ENCODE measurements around the gene APOL3.
"Not testable (repeated sequence)": the region's sequence is repeated elsewhere in the genome, so short reads cannot be mapped to it uniquely, and the experiment has no call there.

The APOL3 gene

DNA sequence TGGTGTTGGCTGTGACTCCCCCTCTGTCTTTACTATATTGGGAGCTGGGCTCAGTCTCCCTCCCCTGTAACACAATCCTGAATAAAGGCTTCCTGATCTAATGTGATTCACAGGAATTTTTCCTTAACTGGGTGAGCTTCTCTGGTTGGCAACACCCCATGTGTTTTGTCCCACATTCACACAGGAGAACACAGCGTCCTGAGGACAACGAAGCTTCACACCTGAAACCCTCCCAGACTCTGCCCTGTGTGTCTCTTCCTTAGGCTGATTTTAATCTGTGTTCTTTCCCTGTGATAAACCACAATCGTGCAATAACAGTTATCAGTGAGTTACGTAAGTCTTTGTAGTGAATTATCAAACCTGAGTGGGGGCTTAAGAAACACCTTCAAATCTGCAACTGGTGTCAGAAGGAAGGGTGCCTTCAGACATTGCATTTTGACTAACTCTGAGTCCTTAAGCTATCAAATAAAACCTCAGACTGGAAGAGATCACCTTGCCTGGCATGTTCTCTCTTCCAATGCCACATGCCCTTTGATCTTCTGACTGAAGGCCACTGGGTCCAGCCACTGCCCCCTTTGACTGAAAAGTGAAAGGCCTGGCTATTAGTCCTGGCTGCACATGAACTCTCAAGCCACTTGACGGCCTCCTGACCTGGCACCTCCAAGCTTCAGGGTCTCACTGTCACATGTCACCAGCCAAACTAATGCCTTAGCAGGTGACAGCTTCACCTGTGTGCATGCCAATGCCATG is 17.3 kb downstream of the APOL3 start:
- DNase-seq (ENCODE audit: low spot score), result no peak
- no peak overlapping the region for H3K4me3 ChIP-seq
- TF ChIP-seq CTCF (IDR thresholded peaks at IDR 0.05), result no peak
- H3K27ac ChIP-seq, result no peak overlapping the region

DNA sequence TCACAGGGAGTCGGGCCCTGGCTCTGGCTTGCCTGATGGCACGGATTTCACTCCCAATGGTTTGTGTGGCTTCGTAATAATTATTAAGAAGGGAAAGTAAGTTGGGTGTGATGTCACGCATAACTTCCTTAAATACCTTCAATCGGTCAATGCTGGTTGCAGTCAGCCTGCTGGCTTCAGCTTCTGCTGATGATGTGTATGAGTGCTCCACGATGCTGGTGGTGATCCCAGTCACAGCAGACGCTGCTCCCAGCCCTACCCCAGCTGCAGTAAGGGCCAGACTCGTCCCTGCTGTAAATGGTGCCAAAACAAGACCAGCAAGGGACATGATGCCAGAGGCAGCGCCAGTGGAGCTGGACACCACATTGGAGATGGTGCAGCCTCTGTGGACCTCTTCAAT is 19.1 kb downstream of the APOL3 start:
- Histone ChIP-seq H3K27ac (no peak overlapping the region), H3K4me3 (no peak overlapping the region)
- DNase-seq (ENCODE audit: low spot score), result no peak
- no peak for TF ChIP-seq CTCF (IDR thresholded peaks at IDR 0.05)

GRCh38 chr22:36138709-36139108 is 21.8 kb downstream of the APOL3 start:
- H3K4me3 ChIP-seq; DNase-seq (ENCODE audit: low spot score); H3K27ac ChIP-seq: not testable (repeated sequence)

GRCh38 chr22:36136988-36137387 is 23.6 kb downstream of the APOL3 start:
- TF ChIP-seq CTCF (IDR thresholded peaks at IDR 0.05), result no peak
- peak overlapping the region in 1 of 2 donors; percentile 86 for H3K27ac ChIP-seq

GRCh38 chr22:36136475-36136874 is 24.1 kb downstream of the APOL3 start:
- Histone ChIP-seq H3K4me3 (no peak overlapping the region), H3K27ac (peak overlapping the region in 1 of 2 donors; percentile 86)
- DNase-seq (ENCODE audit: low spot score), result no peak
- no peak for TF ChIP-seq CTCF (IDR thresholded peaks at IDR 0.05)

More at GRCh38 chr22:36136988-36137387, 23.6 kb downstream of the APOL3 start:
- no peak for DNase-seq (ENCODE audit: low spot score)
- H3K4me3 ChIP-seq, result no peak overlapping the region

DNA sequence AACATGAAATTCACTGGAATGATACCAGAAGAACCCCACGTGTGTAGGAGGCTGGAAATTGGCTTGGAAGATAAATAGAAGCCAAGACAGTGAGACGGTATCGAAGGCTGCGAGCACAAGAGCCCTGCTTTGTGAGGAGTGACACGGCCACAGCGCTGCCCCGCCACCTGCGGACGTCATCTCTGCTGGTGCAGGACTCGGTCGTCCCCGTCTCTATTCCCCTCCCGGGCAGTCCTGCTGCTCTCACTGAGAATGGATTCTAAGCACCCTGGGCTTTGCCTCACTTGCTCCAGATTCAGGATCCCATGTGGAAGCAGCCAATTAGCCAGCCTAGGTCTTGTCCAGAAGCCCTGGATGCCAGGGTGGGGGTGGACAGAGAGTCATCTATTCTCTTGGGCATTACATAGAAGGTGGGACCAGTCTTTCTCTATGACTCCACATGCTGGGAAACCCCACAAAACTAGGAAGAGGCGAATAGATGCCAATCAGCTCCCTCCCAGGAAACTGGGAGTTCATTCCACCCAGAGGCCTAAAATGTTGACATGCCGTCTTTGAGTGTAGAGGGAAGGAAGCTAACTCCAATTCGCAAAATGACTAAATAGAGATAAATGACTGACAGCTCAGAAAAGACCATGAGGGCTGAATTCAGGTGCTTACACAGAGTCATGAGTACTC is 25.1 kb downstream of the APOL3 start:
- no peak for DNase-seq (ENCODE audit: low spot score)

GRCh38 chr22:36134182-36134581 is 26.4 kb downstream of the APOL3 start:
- no peak overlapping the region for H3K4me3 ChIP-seq
- DNase-seq (ENCODE audit: low spot score), result no peak
- no peak for TF ChIP-seq CTCF (IDR thresholded peaks at IDR 0.05)

More for the DNA sequence above, 25.1 kb downstream of the APOL3 start:
- TF ChIP-seq CTCF (IDR thresholded peaks at IDR 0.05), result no peak
- no peak overlapping the region for H3K27ac ChIP-seq
- no peak overlapping the region for H3K4me3 ChIP-seq

More at GRCh38 chr22:36134182-36134581, 26.4 kb downstream of the APOL3 start:
- H3K27ac ChIP-seq, result no peak overlapping the region
